ENCODE data around the gene CD99.
A peak's percentile ranks its signal among the peaks of the same experiment; 100 is the strongest.

The CD99 gene

DNA sequence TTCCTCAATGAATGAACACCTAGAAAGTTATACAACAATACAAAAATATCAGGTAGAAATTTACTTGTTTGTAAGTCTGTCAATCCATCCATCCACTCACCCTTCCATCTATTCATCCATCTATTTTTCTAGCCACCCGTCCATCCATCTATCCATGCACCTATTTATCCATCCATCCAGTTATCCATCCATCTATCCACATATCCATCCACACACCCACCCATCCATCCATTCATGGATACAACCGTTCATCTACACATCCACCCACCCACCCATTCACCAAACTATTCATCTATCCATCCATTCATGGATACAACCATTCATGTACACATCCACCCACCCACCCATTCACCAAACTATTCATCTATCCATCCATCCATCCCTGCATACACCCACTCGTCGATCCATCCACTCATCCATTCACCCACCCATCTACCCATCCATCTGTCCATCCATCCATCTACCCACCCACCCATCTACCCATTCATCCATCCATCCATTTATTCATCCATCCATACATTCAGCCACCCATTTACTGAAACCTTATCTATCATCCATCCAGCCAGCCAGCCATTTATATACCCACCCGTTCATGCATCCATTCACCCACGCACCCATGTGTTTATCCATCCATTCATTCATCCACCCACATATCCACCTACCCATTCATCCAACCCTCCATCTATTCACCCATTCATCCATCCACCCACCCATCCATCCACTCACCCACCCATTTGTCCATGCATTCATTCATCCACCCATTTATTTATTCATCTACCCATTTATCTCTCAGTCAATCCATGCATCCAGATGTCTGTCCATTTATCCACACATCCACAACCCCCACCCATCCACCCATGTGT is 10.4 kb upstream of the CD99 start:
- no peak for TF ChIP-seq CTCF (IDR thresholded peaks at IDR 0.05; ENCODE audit: low read depth, low read length)
- no peak overlapping the region for H3K4me3 ChIP-seq (replicated peaks in 1 of 2; ENCODE audit: low read depth in 2 of 2, low read length in 2 of 2)
- DNase-seq (ENCODE audit: low read depth in 2 of 2) = no peak

DNA sequence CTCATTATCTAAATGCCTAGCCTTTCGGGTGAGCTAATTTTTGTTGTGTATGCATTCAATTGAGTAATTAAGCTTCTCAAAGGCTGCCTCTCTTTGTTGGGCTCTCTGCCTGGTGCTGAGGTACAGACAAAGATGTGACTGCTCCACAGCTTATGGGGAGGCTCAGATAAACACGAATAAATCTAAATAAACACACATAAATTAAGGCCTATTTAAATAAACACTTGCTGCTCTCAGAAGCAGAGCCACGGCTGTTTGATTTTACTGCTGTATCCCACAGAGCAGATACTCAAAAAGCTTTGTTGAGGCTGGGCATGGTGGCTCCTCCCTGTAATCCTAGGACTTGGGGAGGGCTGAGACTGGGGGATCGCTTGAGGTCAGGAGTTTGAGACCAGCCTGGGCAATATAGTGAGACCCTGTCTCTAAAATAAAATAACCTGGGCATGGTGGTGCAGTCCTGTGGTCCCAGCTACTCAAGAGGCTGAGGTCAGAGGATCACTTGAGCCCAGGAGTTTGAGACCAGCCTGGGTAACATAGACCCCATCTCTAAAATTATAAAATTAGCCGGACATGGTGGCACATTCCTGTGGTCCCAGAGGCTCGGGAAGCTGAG is 8.4 kb upstream of the CD99 start:
- DNase-seq (ENCODE audit: low read depth in 2 of 2) = no peak
- H3K4me3 ChIP-seq (replicated peaks in 1 of 2; ENCODE audit: low read depth in 2 of 2, low read length in 2 of 2) = no peak overlapping the region
- TF ChIP-seq CTCF (IDR thresholded peaks at IDR 0.05; ENCODE audit: low read depth, low read length) = no peak

GRCh38 chrX:2684256-2684655 is 6.8 kb upstream of the CD99 start:
- no peak for DNase-seq (ENCODE audit: low read depth in 2 of 2)
- no peak for TF ChIP-seq CTCF (IDR thresholded peaks at IDR 0.05; ENCODE audit: low read depth, low read length)
- H3K4me3 ChIP-seq (replicated peaks in 1 of 2; ENCODE audit: low read depth in 2 of 2, low read length in 2 of 2) = no peak overlapping the region

DNA sequence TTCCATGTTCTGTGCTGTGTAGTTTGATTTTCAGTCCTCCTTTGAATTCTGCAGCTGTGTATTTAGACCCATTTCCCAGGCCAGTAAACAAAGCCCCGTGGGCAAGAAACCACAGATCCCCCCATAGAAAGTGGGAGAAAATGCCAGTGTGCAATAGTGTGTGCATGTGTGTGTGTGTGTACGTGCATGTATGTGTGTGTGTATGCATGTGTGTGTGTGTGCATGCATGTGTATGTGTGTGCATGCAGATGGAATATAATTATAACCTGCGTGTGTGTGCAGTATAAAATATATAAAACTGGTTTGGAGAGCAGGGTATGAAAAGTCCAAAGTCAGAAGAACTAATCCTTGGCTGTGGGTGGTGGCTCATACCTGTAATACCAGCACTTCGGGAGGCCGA is 5.2 kb upstream of the CD99 start:
- no peak for TF ChIP-seq CTCF (IDR thresholded peaks at IDR 0.05; ENCODE audit: low read depth, low read length)
- H3K4me3 ChIP-seq (replicated peaks in 1 of 2; ENCODE audit: low read depth in 2 of 2, low read length in 2 of 2) = no peak overlapping the region
- no peak for DNase-seq (ENCODE audit: low read depth in 2 of 2)

DNA sequence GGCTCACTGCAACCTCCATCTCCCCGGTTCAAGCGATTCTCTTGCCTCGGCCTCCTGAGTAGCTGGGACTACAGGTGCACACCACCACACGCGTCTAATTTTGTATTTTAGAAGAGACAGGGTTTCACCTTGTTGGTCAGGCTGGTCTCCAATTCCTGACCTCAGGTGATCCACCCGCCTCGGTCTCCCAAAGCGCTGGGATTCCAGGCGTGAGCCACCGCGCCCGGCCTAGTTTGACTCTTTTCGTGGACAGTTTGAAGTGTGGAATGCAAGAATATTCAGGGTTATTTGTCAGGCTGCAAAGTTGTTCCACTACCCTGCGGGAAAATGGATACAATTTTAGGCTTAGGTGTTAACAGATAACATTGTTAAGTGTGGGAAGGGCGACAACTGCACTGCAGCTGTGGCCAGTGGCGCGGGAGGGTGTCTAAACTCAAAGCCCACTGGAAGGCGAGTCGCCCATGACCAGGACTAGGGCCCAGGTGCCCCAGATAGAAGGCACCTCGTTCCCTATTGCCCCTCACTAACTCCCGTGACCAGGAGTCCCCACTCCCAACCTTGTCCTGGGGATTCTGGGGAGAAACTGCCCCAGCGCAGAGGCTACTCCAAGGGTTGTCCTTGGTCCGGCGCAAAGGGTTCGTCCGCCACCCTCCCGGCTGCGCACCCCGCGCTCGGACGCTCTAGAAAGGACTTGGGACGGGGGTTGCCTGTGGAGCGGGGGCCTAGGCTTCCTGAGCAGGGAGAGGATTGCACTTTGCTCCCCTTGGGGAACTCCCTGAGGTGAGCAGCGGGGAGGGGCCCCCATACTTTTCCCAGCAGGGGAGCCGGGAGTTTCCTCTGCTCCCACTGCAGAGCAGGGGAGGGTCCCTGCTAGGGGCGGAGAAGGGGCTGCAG is 1.1 kb upstream of the CD99 start:
- H3K4me3 ChIP-seq (replicated peaks in 1 of 2; ENCODE audit: low read depth in 2 of 2, low read length in 2 of 2) = no peak overlapping the region
- no peak for DNase-seq (ENCODE audit: low read depth in 2 of 2)
- no peak for TF ChIP-seq CTCF (IDR thresholded peaks at IDR 0.05; ENCODE audit: low read depth, low read length)

DNA sequence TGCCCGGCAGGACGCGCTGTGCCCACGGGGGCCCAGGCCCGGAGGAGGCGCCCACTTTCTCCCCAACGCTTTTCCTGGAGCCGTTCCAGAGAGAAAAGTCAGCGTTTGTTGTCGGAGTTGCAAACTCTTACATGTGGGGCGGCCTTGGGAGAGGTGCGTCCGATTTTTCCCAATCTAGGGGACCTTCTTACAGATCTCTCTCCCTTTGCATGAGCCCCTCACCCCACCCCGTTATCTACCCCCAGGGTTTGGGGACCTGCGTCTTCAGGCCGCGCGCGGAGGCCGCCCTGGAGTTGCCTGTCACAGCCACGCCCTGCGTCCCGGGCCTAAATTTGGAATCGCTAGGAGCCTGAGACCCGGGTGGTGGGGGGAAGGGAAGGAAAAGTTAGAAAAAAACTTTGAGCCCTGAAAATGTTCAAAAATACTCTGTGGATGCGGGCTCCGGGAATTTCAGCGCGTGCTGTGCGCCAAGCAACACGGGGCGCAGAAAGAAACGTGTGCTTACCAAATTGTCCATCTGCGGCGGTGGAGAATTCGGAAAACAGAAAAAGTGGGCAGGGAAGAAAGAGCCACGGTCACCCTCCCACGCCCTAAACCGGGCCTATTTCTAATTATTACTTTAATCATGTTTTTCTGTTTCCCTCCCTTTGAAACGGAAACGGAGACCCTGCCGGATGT is 587 bp downstream of the CD99 start:
- no peak for TF ChIP-seq CTCF (IDR thresholded peaks at IDR 0.05; ENCODE audit: low read depth, low read length)
- DNase-seq (ENCODE audit: low read depth in 2 of 2) = peak; percentile 46 to 62
- H3K4me3 ChIP-seq (replicated peaks in 1 of 2; ENCODE audit: low read depth in 2 of 2, low read length in 2 of 2) = peak overlapping the region; percentile 79 to 83
